Stimulated activated CD4-positive, alpha-beta T cell treated with anti-CD3 and anti-CD28 coated beads, Interleukin-2, amount 100 ng/mL, for 48 hours (primary cell): ENCODE measurements around the gene RTL5.

Experiments used
- DNase-seq, 2 donors: peaks; one replicate each; pipeline ENCODE4 v3.0.0-alpha.2; 2020

RTL5 gene

DNA sequence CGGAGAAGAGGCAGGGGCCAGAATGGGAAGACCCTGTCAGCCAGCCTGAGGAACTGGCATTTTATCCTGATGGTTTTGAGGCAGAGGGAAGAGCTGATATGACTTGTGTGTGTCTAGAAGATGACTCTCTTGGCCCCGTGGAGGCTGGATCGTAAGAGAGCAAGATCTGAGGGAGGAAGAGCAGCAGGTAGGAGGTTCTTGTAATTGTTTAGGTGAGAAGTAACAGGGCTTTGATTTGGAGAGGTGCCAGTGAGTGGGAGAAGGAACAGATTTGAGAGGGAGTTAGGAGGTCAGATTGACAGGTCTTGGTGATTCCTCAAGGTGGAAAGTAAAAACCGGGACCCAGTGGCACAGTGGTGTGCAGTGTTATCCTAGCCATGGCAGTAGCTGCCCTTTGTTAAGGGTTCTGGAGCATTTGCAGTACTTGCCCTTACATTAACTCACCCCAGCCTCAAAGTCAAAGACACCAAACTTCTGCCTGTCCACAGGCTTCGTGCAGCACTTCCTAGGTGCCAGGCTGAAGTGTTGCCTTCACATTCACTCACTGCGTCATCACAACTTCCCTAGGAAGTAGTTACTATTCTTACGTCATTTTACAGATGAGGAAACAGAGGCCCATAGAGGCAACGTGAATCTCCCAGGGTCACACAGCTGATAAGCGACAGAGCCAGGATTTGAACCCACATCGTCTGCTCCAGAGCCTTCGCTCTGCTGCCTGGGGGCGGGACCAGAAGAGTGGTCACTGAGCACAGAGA lies 23.7 kb downstream of the RTL5 start:
- no peak for DNase-seq

DNA sequence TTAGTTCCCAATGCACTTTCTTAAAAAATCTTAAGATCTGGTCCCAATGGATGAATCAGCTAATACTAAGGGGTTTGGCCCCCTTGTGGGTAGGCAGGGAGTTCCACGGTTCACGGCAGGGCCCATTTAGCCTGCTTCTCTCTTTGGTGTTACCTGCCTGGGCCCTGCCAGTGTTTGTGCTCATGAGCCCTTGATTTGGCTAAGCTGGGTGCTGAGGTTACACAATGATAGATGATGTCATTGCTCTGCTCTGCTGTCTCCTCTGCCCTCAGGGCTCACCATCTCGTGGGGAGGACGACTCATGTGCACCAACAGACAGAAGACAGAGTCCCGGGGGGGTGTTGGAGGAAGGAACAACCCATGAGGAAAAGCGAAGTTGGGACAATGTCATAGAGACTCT lies 24.4 kb downstream of the RTL5 start:
- no peak for DNase-seq

DNA sequence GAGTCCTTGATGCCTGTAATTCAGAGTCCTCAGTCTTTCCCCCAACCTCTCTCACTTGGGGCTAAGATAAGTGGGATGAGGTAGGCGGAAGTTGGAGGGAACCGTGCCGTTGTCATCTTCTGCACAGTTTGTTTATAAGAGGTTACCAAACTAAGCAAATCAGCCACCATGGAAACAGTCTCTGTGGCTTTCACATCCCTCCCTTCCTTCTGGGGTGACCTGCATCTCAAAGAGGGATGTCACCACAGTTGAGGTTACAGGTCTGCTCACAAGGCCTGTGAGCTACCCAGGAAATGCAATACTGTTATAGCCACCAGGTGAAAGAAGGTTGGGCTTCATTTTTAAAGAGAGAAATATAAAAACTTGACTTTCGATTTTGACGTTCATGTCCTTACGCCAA lies 26.3 kb downstream of the RTL5 start:
- peak in 1 of 2 donors; percentile 7 for DNase-seq

DNA sequence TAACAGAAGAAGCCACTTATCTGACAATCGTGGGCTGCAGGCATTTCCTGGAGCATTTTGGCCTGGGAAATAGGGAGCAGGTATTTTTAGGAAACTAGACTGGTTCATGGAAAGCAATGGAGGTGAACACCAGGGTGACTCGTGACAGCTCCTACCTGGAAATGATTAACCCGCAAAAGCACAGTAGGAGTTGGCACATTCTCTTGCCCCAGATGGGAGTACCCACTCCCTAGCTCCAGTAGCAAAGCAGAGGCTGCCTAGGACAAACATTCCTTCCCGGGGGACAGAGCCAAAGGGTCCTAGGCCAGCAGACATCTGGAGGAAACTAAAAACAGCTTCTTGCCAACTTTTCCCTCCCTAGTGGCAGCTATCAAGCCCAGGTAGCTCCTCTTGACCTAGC lies 29.0 kb downstream of the RTL5 start:
- no peak for DNase-seq

DNA sequence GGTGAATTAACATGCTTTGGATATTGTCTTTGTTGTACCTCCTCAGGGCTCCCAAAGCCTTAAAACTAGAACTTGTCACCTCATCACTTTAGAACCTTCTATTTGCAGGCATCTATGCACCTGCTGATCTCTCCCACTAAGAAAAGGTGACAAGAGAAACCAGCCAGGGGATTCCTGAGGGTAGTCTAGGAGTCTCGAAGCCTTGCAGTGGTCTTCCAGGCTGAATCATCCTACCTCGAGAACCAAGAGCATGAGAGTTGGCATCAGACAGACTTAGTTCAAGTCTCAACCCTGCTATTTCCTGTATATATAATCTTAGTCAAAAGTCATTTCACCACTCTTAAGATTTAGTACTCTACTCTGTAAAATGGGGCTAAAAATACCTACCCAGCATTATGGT lies 29.6 kb downstream of the RTL5 start:
- no peak for DNase-seq

DNA sequence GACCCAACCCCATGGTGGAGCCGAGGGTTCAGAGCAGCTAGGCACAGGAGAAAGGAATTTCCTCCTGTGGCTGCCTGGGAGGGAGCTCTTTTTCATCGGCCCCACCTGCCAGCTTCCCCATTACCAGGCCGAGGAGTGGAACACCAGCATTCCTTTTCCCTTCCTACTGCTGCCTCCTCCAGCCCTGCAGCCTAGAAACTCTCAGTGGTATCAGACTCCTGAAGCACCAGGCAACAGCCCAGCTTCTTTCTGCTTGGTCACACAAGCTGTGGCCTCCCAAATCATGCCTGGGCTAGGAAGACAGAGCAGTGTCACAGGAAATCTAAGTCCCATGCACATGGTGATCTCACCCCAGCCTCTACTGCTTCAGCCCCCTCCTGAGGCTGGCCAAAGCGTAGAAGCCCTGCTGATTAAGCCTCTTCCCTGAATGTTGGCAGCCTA lies 30.1 kb downstream of the RTL5 start:
- DNase-seq, result no peak

- peak; percentile 28 to 41 for DNase-seq
Measured at GRCh38 chrX:72100824-72101351, 30.8 kb downstream of the RTL5 start.

DNA sequence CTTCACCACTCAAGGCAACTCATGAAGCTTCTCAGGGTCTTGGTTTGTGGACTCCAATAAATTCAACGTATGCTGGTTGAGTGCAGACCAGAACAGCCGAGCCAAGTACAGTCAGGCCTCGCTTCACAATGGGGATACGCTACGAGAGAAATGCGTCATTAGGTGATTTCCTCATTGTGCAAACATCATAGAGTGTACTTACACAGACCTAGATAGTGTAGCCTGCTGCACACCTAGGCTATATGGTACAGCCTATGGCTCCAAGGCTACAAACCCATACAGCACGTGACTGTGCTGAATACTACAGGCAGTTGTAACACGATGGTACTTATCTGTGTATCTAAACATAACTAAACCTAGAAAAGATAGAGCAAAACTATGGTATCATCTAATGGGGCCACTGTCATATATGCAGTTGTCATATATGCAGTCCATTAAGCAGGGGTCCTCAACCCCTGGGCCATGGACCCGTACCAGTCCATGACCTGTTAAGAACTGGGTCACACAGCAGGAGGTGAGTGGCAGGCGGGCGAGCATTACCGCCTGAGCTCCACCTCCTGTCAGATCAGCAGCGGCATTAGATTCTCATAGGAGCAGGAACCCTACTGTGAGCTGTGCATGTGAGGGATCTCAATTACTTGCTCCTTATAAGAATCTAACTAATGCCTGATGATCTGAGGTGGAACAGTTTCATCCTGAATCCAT lies 31.5 kb downstream of the RTL5 start:
- no peak for DNase-seq

- DNase-seq, result no peak
Measured at GRCh38 chrX:72097098-72097497, 34.6 kb downstream of the RTL5 start.

DNA sequence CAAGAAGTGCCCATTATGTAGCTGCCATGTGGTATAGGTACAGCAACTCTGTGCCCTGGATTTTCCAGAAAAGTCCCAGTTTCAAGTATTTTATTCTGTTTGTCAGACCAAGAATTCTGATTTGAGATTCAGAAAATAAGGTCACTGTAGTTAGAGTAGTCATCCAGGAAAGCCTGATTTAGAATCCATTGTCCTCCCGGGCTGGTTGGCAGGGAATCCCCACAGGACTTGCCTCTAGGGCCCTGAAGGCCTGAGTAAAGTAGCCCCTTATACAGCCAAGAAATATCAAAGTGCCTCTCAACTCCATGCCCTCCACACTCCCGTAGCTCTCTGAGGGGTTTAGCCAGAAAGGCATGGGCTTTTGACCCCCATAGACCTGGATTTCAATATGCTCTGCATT lies 36.3 kb downstream of the RTL5 start:
- no peak for DNase-seq

- peak in 1 of 2 donors; percentile 13 for DNase-seq
Measured at GRCh38 chrX:72094894-72095293, 36.8 kb downstream of the RTL5 start.

DNA sequence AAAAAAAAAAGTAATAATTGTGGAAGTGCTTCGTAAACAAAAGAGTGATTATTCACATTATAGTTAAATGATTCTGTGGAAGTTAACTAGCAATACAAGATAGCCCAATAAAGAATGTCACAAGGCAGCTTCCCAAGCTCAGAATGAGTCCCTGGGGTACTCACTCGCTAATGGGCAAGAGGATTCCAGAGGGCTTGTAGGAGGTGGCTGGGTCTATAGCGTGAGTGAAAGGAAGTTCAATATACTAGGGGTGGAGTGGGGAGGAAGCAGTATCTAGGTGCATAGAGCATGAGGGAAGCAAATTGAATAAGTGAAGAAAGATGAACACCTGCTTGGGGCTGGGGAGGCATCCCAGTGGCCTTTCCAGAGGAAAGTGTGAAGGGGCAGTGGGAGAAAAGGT lies 42.5 kb downstream of the RTL5 start:
- no peak for DNase-seq

GRCh38 chrX:72088761-72089160 lies 43.0 kb downstream of the RTL5 start:
- DNase-seq, result no peak

GRCh38 chrX:72086995-72087394 lies 44.7 kb downstream of the RTL5 start:
- no peak for DNase-seq

DNA sequence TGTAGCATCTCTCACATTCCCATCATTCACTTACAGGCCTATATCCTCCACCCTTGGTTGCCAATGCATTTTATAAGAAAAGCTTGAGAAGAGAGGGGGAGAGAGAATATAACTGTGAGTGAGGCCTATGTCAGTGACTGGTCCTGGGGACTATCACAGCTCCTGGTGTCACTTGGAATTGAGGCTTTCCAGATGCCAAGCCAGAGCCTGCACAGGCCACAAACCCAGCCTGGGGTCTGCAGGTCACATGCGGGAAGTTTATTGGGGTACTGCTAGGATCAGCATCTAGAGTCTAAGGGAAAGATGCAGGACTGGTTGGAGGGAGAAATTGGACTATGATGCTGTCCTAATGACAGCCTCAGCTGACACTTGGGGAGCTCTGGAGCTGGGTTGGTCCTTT lies 47.6 kb downstream of the RTL5 start:
- DNase-seq, result no peak

DNA sequence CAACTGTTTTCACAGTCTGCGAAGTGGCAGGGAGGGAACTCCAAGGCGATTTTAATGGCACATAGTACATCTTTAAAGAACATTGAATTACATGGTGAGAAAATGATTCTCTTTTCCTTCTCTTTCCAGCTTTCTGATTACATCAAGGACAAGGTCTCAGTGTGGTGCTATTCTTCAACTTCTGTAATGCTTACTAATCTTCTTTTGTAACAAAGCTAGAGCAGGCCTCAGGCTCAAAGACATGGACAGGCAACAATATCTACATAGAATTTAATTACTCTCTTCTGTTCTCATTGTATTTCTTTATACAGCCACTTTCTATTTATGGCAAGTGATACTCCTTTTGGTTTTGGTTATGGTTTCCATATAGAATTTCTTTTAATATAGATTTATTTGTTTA lies 48.4 kb downstream of the RTL5 start:
- DNase-seq, result no peak

DNA sequence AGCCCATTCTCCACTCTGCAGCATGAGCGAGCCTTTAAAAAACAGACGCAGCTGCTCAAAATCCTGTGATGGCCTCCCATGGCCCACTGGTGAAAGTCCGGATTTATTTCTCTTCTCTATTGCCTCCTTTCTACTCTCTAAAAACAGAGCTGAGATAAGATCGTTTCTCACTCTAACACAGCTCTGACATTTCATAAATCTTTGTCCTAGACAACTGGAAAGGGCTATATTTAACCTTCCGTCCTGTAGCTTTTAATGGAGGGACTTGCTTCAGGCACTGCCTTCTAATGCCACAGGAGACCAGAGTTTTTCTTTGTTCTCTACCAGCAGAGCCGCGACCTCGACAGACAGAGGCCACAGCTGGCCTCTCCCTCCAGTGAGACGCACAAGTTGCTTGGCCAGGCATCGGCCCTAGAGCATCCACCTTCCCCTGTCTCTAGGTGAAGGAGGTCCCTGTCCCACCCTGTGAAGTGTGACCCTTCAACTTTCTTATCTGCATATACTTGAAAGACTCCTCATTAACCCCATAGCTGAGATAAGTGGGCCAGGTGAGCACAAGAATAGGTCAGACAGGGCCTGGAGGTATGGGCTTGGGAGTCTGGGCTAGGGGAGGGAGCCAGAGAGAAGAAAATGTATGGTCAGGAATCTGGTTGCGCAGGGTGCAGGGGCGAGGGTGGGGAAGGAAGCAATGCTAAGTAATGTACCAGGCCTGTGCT lies 50.0 kb downstream of the RTL5 start:
- no peak for DNase-seq

GRCh38 chrX:72080800-72081199 lies 50.9 kb downstream of the RTL5 start:
- no peak for DNase-seq

- no peak for DNase-seq
Measured at GRCh38 chrX:72080150-72080549, 51.6 kb downstream of the RTL5 start.

- DNase-seq, result no peak
Measured at GRCh38 chrX:72079607-72080006, 52.1 kb downstream of the RTL5 start.

- DNase-seq, result no peak
Measured at GRCh38 chrX:72078411-72078810, 53.3 kb downstream of the RTL5 start.
